Bronchial epithelial cell (primary cell): ENCODE measurements around the gene LRMDA. TPM values are rescaled to one million over a fixed set of nuclear protein-coding genes. Genes with fewer than 3 reads are reported as not detected.

ENCODE experiments used
- DNase-seq: peaks from one replicate; pipeline ENCODE4 v3.0.0-alpha.2; 2010; ENCODE audit warnings: low read depth
- FAIRE-seq: peaks from 2 replicates; lab custom pipeline; 2011; peaks lifted over from hg19 to GRCh38; lab: Jason Lieb, UNC
- H3K27me3 ChIP-seq: 2 replicates; pipeline ENCODE4 v1.5.1; 2011; ENCODE audit warnings: low read length; ENCODE audit not compliant: control insufficient read depth, insufficient read depth
- H3K36me3 ChIP-seq: 2 replicates; pipeline ENCODE4 v1.5.1; 2011; ENCODE audit warnings: low read length; ENCODE audit not compliant: control insufficient read depth, insufficient read depth
- H3K4me3 ChIP-seq: 2 replicates; pipeline ENCODE4 v1.5.1; 2011; ENCODE audit warnings: mild to moderate bottlenecking, low read depth, low read length, control low read depth
- CTCF ChIP-seq: IDR thresholded peaks from 2 replicates; pipeline ENCODE4 v1.5.1; 2011; ENCODE audit warnings: mild to moderate bottlenecking, moderate library complexity, low read length, control low read depth, inconsistent platforms; ENCODE audit not compliant: insufficient read depth, severe bottlenecking
- total RNA-seq: library from RNA; depleted of rRNA; stranded (reverse); fragments of >200 nt; gene quantifications from 2 replicates; pipeline ENCODE4 v1.2.1, GENCODE V29; 2014

Gene LRMDA
- total RNA-seq, 1 donor from 2014 or later, result 1.6 TPM

- no peak for TF ChIP-seq CTCF
- Histone ChIP-seq H3K4me3 (no peak overlapping the region), H3K36me3 (no peaks in the 10 kb centered on the region), H3K27me3 (no peaks in the 10 kb centered on the region)
- FAIRE-seq (no peak), DNase-seq (peak; percentile 60)
These were observed 5.9 kb upstream of the LRMDA start for GRCh38 chr10:75425291-75426079.

- DNase-seq (no peak), FAIRE-seq (no peak)
- no peak overlapping the region for H3K4me3 ChIP-seq
- H3K27me3 ChIP-seq, result no peaks in the 10 kb centered on the region
- TF ChIP-seq CTCF, result no peak
- H3K36me3 ChIP-seq, result no peaks in the 10 kb centered on the region
These were observed 4.5 kb upstream of the LRMDA start for GRCh38 chr10:75426880-75427279.

- DNase-seq (no peak), FAIRE-seq (no peak)
- no peaks in the 10 kb centered on the region for H3K27me3 ChIP-seq
- no peaks in the 10 kb centered on the region for H3K36me3 ChIP-seq
- TF ChIP-seq CTCF, result no peak
- no peak overlapping the region for H3K4me3 ChIP-seq
These were observed 3.5 kb upstream of the LRMDA start for GRCh38 chr10:75427951-75428350.

GRCh38 chr10:75428434-75429158 lies 2.8 kb upstream of the LRMDA start:
- Histone ChIP-seq H3K4me3 (no peak overlapping the region), H3K36me3 (no peaks in the 10 kb centered on the region), H3K27me3 (no peaks in the 10 kb centered on the region)
- TF ChIP-seq CTCF, result no peak
- DNase-seq (peak; percentile 94), FAIRE-seq (peak; percentile 93)

GRCh38 chr10:75429159-75429827 lies 2.1 kb upstream of the LRMDA start:
- Histone ChIP-seq H3K4me3 (no peak overlapping the region), H3K36me3 (no peaks in the 10 kb centered on the region), H3K27me3 (no peaks in the 10 kb centered on the region)
- TF ChIP-seq CTCF, result no peak
- FAIRE-seq, result no peak
- peak; percentile 76 for DNase-seq
